Astrocyte of the spinal cord (primary cell): ENCODE data around the gene GID8.
"Not testable (repeated sequence)": the region's sequence is repeated elsewhere in the genome, so short reads cannot be mapped to it uniquely, and the experiment has no call there.

Experiments
- DNase-seq: peaks from one replicate; pipeline ENCODE4 v3.0.0; 2011; ENCODE audit warnings: low read depth, low spot score
- H3K4me3 ChIP-seq: 2 replicates; pipeline ENCODE4 v1.5.1; 2011; ENCODE audit warnings: low read depth, mild to moderate bottlenecking, low read length, moderate library complexity
- in situ Hi-C: cut with HindIII; loops from 2 replicates; pipeline ENCODE4 v1.10.0; 2017; ENCODE audit warnings: low sequenced_read_pairs
- TF ChIP-seq, protein P1 (sequence below): IDR thresholded peaks from 2 replicates; pipeline ENCODE4 v1.5.1; 2012; ENCODE audit warnings: low read depth, mild to moderate bottlenecking, low read length, inconsistent platforms

GID8 gene

DNA sequence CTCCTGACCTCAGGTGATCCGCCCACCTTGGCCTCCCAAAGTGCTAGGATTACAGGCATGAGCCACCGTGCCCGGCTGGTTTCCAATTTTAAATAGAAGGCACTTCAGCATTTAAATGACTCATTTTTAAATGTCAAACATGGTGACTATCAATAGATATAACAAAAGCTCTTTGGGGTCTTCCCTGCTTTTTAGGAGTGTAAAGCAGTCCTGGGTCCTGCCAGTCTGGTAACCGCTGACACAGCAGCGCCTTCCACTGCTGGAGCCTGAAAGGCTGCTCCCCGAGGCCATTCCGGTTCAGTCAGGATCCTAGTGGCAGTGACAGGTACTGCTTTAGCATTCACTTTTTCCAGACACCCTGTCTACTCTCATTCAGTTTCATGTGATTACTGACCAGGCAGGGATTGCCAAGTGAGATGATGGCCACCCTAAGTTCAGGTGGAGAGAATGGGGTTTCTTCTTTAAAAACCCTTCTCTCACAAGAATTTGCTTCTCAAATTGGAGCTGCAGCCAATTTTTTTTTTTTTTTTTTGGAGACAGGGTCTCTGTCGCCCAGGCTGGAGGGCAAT, 16.7 kb upstream of the GID8 start:
- no peak overlapping the region for H3K4me3 ChIP-seq
- peak; percentile 44 for DNase-seq
- in situ Hi-C loops = no loop called here
- TF ChIP-seq, protein P1, sequence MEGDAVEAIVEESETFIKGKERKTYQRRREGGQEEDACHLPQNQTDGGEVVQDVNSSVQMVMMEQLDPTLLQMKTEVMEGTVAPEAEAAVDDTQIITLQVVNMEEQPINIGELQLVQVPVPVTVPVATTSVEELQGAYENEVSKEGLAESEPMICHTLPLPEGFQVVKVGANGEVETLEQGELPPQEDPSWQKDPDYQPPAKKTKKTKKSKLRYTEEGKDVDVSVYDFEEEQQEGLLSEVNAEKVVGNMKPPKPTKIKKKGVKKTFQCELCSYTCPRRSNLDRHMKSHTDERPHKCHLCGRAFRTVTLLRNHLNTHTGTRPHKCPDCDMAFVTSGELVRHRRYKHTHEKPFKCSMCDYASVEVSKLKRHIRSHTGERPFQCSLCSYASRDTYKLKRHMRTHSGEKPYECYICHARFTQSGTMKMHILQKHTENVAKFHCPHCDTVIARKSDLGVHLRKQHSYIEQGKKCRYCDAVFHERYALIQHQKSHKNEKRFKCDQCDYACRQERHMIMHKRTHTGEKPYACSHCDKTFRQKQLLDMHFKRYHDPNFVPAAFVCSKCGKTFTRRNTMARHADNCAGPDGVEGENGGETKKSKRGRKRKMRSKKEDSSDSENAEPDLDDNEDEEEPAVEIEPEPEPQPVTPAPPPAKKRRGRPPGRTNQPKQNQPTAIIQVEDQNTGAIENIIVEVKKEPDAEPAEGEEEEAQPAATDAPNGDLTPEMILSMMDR = peak; percentile 65

DNA sequence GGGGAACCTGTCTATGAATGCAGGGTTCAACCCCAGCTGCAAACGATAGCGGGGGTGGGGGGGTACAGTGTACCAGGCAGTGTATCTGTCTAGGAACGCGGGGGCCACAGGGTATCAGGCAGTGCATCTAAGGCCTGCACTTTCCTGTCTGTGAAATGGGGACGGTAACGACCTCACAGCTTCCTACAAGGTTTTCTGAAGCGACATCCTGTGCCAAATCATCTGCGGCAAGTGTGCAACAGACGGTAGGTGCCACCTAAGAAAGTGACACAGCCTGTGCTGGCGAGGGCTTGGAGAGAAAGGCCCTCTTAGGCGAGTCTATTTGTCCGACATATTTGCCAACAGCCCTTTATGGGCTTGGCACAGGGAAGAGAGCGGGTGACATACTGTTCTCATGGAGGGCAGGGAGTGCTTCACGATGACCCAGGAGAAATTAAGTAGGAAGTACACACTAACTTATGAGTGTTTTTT, 15.5 kb upstream of the GID8 start:
- no peak overlapping the region for H3K4me3 ChIP-seq
- in situ Hi-C loops = no loop called here
- DNase-seq = no peak
- TF ChIP-seq, protein P1 = no peak

DNA sequence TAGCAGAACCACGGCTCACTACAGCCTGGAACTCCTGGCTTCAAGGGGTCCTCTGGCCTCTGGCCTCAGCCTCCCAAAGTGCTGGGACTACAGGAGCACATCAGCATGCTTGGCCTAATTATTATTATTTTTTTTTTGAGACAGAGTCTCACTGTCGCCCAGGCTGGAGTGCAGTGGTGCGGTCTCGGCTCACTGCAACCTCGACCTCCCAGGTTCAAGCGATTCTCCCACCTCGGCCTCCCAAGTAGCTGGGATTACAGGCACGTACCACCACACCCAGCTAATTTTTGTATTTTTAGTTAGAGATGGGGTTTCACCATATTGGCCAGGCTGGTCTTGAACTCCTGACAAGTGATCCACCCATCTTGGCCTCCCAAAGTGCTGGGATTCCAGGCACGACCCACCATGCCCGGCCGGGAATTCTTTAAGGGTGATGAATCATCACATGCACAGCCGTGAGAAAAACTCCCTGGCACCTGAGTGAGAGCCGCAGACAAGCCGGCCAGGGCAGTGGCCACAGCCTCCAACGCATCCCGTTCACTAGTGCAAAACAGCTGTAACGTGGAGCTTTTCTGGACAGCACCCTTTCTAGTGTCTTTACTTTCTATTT, 14.8 kb upstream of the GID8 start:
- in situ Hi-C loops, H3K4me3 ChIP-seq: not testable (repeated sequence)
- DNase-seq = peak; percentile 82

DNA sequence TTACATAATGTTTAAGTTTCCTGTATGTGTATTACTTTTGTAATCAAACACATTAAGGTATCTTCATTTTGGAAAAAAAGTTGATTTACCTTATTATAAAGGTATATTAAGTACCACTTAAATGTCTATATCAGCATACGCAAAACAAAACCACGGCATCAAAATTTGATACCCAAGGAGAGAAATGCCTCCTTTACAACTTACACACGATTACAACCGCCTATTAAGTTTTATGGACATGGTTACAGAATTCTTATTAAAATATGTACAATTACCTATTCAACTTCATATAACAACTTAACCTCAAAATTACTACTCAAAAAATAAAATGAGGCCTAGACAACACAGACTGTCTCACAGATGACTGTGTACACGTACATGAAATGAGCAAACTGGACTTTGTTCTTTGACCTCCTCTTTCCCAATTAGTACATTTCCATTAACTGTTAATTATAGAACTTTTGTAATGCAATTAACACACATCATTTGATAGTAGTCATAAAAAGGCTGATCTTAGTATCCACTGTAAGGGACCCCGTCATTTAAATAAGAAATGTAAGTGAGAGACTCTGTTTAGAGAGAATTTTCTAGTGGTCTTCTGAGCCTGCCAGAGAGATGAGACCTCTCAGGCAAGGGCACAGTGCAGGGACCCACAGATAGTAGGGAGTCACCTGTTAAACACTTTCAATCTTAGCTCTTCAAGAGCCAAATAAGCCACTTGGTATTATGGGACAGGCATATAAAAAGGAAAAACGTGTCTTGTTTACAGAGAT, 14.1 kb upstream of the GID8 start:
- TF ChIP-seq, protein P1 = no peak
- in situ Hi-C loops = no loop called here
- H3K4me3 ChIP-seq = peak overlapping the region; percentile 95
- no peak for DNase-seq

DNA sequence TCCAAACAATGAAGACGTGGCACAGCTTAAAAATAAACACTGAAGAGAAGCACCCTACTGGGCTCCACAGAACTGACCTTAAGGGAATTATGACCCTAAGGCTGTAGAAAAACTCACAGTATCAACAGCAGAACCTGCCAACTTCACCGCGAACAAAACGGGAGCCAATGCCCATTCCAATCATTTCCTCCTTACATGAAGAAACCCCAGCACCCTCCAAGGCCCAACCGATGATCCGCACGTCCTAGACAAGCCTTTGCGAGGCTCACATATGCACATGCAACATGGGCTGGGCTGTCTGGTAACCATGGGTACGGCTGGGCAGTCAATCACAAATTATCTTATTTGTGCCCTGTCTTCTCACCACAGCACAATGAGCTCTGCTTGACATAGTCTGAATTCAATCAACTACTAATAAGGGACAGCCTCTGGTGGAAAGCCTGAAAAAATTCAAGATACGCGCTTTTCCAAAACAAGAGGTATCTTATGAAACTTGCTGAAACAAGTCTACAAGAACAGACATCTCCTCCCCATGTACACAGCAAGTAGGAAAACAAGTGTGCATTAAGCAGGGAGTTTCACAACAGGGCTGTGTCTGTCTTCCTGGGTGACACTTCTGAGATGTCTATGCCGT, 13.4 kb upstream of the GID8 start:
- peak; percentile 41 for DNase-seq
- H3K4me3 ChIP-seq = peak overlapping the region; percentile 95
- TF ChIP-seq, protein P1 = no peak
- in situ Hi-C loops = no loop called here

DNA sequence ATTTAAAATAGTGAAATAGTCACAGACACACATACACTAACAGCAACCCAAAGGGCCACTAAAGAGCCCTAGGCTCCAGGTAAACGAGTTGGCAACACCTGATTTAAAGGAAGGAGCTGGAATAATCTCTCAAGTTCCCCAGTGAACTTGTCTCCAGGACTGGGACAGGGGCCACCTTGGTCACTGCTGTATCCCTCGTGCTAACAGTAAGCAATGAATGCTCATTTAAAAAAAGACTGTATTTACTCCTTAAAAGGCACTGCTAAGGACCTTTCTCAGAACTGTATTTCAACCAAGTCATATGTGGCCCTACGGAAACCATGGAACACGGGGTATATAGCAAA, 12.9 kb upstream of the GID8 start:
- TF ChIP-seq, protein P1 = no peak
- peak; percentile 16 for DNase-seq
- in situ Hi-C loops = no loop called here
- H3K4me3 ChIP-seq = peak overlapping the region; percentile 95
